Heart left ventricle (tissue), 16 donors: Measurements from ENCODE around the gene GALM. TPM values are rescaled to one million over a fixed set of nuclear protein-coding genes. Genes with fewer than 3 reads are reported as not detected.
"Not testable (repeated sequence)": the region's sequence is repeated elsewhere in the genome, so short reads cannot be mapped to it uniquely, and the experiment has no call there.

Source experiments
- ATAC-seq, 4 donors: fragments of 200-7000 bp; cut with Tn5 transposase; one replicate each; pipeline ENCODE4 v1.9.1; 2020 to 2022; ENCODE audit warnings: moderate library complexity in 4 of 4, mild to moderate bottlenecking in 3 of 4, moderate number of reproducible peaks in 1 of 4
- DNase-seq, 5 donors: peaks; one replicate each; pipeline ENCODE4 v3.0.0-alpha.2; 2020
- H3K27ac ChIP-seq, 12 donors: fragments of 200-600 bp; sonication (generic) in 4 of 12; one replicate each; pipeline versions ENCODE4 v1.5.0 to v1.8.0; 2016 to 2022; ENCODE audit warnings: mild to moderate bottlenecking in 2 of 12
- H3K27me3 ChIP-seq, 9 donors: fragments of 200-600 bp; sonication (generic) in 2 of 9; one replicate each; pipeline versions ENCODE4 v1.5.1 to v1.8.0; 2016 to 2022; ENCODE audit warnings: mild to moderate bottlenecking in 3 of 9
- H3K36me3 ChIP-seq, 9 donors: fragments of 200-600 bp; sonication (generic) in 2 of 9; one replicate each; pipeline versions ENCODE4 v1.5.0 to v1.8.0; 2018 to 2022; ENCODE audit warnings: mild to moderate bottlenecking in 2 of 9
- H3K4me1 ChIP-seq, 12 donors: fragments of 200-600 bp; sonication (generic) in 4 of 12; one replicate each; pipeline versions ENCODE4 v1.5.0 to v1.8.0; 2016 to 2022; ENCODE audit warnings: mild to moderate bottlenecking in 3 of 12
- H3K4me3 ChIP-seq, 12 donors: fragments of 200-600 bp; sonication (generic) in 4 of 12; one replicate each; pipeline versions ENCODE4 v1.5.0 to v1.8.0; 2017 to 2022; ENCODE audit warnings: mild to moderate bottlenecking in 9 of 12, moderate library complexity in 4 of 12
- H3K9me3 ChIP-seq, 12 donors: fragments of 200-600 bp; sonication (generic) in 4 of 12; one replicate each; pipeline versions ENCODE4 v1.5.0 to v1.8.0; 2016 to 2022; ENCODE audit warnings: mild to moderate bottlenecking in 1 of 12
- POLR2A ChIP-seq, 2 donors: fragments of 450-650 bp; IDR thresholded peaks; one replicate each; pipeline ENCODE4 v1.6.1; 2017; ENCODE audit warnings: antibody characterized with exemption in 2 of 2, mild to moderate bottlenecking in 2 of 2, moderate library complexity in 2 of 2
- WGBS, 4 donors: extraction: QIAGEN DNeasy Blood & Tissue Kit in 2 of 4; methylation state at CpG; one replicate each; pipeline versions ENCODE4 v1.1.5 to v1.1.7; 2013 to 2018; 5-methylcytosine and 5-hydroxymethylcytosine counted together
- intact Hi-C, 10 donors: fragments of 100-400 bp; cut with DNase I; formaldehyde crosslinking; loops; one replicate each; pipeline versions ENCODE4 v1.11.1 to v1.14.2; 2022
- polyA plus RNA-seq, 2 donors: library from polyadenylated mRNA; stranded (reverse); fragments of 200-250 nt; gene quantifications; one replicate each; pipeline ENCODE4 v1.2.3, GENCODE V29; 2013
- total RNA-seq, 9 donors: library from RNA; depleted of rRNA in 2 of 9; stranded (reverse); fragments of >200 nt in 2 of 9; fragmentation: NEBNext Ultra II Directional in 3 of 9; extraction: Animal tissue kit (Norgen Biotek cat#: 25700) in 3 of 9; gene quantifications; one replicate each; pipeline versions ENCODE4 v1.1.0 to v1.2.4, GENCODE V29; 2016 to 2023
- TF ChIP-seq, protein P1 (sequence below), 12 donors: fragments of 200-600 bp; sonication (generic) in 4 of 12; IDR thresholded peaks; one replicate each; pipeline versions ENCODE4 v1.5.0 to v1.8.0; 2018 to 2022; ENCODE audit warnings: antibody characterized with exemption in 12 of 12, mild to moderate bottlenecking in 5 of 12
- donor health status: ischemic (EF 13 %, LVEDD 7.1; RV severe dilation, severe dysfunction).
- donor health status: healthy with polysubstance abuse.
- donor health status: DM: no; HTN: yes; CAD: no.
- donor health status: DM: no; HTN: no; CAD: no.
- donor health status: ischemic (EF 25% LVEDD 6.9; RV normal size, moderate dysfunction).
- donor health status: ischemic (EF 25% LVEDD 5.7; RV mildly dilated, moderate dysfunction).
- donor health status: healthy.
- donor health status: DM: yes; HTN: yes; CAD: no.
- donor health status: ischemic (EF 35%, LVEDD 5.7; RV mildly dilated, moderate dysfunction).
- donor health status: nonischemic (EF 11% LVEDD 7.7; RV severe dilation, severe dysfunction).
- donor health status: DM: yes; HTN: yes; CAD: no.
- donor health status: PGD.
- donor health status: ischemic (EF 29% LVEDD 5.4; RV normal size, mild dysfunction).
- donor health status: nonischemic (EF 23%, LVEDD 6.1; RV moderate dilation, normal function).

The GALM gene
- total and polyA plus RNA-seq, 11 donors = 6.3 to 25.3 (median 11.9) TPM

DNA sequence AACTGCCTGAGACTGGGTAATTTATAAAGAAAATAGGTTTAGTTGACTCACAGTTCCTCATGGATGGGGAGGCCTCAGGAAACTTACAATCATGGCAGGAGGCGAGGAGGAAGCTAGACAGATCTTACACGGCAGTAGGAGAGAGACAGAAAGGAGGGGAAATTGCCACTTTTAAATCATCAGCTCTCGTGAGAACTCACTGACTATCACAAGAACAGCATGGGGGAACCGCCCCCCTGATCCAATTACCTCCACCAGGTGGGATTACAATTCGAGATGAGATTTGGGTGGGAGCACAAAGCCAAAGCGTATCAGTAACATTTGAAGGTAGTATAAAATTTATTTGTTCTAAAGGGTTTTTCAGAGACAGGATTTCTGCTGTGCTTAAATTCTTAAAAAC is 5.4 kb downstream of the GALM start:
- 87 to 89% (median 88%) methylated on average over 6 of the region's 6 CpGs for WGBS, 4 donors
- peaks cover 0 to 45% (median 15%) of the 10 kb centered on the region in 12 donors for H3K4me1 ChIP-seq
- H3K27ac ChIP-seq = no peak overlapping the region
- intact Hi-C loops = no loop called here
- peaks cover 0 to 9% (median 6%) of the 10 kb centered on the region in 9 donors for H3K36me3 ChIP-seq
- H3K9me3 ChIP-seq = no peaks in the 10 kb centered on the region
- no peak overlapping the region for H3K4me3 ChIP-seq
- no peak for ATAC-seq
- no peak for DNase-seq
- H3K27me3 ChIP-seq = no peaks in the 10 kb centered on the region
- TF ChIP-seq, protein P1, sequence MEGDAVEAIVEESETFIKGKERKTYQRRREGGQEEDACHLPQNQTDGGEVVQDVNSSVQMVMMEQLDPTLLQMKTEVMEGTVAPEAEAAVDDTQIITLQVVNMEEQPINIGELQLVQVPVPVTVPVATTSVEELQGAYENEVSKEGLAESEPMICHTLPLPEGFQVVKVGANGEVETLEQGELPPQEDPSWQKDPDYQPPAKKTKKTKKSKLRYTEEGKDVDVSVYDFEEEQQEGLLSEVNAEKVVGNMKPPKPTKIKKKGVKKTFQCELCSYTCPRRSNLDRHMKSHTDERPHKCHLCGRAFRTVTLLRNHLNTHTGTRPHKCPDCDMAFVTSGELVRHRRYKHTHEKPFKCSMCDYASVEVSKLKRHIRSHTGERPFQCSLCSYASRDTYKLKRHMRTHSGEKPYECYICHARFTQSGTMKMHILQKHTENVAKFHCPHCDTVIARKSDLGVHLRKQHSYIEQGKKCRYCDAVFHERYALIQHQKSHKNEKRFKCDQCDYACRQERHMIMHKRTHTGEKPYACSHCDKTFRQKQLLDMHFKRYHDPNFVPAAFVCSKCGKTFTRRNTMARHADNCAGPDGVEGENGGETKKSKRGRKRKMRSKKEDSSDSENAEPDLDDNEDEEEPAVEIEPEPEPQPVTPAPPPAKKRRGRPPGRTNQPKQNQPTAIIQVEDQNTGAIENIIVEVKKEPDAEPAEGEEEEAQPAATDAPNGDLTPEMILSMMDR (IDR thresholded peaks at IDR 0.05) = no peak
- no peak for TF ChIP-seq POLR2A (IDR thresholded peaks at IDR 0.05)

DNA sequence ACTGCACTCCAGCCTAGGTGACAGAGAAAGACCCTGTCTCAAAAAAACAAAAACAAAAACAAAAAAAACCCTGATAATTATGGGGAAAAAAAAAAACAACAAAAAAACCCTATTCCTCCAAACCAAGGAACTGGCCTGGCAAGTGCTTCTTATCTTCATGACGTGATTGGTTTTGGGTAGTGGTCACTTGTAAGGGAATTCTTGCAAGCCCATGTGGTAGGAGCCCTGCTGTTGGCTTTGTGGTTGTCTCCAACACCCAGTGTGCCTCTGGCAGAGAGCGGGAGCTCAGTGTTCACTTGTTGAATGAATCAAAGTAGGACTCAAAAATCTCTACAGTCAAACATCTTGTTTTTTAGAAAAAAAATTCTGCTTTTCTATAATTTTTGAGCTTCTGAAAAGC is 6.0 kb downstream of the GALM start:
- intact Hi-C loops = no loop called here
- ATAC-seq = no peak

DNA sequence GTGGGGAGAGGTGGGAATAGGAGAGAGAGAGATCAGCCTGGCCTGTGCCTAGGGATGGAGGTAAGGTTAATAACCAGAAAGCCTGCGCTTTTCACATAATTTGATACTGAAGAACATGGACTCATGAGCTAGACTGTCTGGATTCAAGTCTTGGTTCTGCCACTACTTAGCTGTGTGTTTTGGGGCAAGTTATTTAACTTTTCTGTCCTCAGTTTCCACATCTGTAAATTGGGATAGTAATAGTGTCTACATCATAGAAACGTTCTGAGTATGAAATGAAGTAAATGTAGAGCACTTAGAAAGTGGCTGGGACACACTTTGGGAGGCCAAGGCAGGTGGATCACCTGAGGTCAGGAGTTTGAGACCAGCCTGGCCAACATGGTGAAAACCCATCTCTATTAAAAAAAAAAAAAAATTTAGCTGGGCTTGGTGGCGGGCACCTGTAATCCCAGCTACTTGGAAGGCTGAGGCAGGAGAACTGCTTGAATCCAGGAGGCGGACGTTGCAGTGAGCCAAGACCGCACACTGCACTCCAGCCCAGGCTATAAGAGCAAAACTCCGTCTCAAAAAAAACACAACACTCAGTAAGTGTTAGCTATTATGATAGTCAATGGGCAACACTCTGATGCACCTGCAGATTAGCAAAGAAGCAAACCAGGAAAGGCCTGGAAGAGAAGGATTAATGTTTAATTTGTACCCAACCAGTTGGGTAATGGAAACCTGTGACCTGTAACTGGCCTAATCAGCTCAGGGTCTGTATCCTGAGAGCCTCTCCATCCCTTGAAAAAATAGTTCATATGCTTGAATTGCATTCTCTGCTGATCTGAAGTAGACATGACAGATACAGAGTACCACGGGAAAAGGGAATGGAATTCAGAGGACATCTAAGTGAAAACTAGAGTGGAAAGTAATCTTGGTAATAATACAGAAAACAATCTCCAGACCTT is 6.8 kb downstream of the GALM start:
- Histone ChIP-seq H3K36me3 (peaks cover 0 to 23% (median 19%) of the 10 kb centered on the region in 9 donors), H3K4me3 (no peak overlapping the region), H3K27ac (no peak overlapping the region), H3K27me3 (no peaks in the 10 kb centered on the region), H3K9me3 (no peaks in the 10 kb centered on the region), H3K4me1 (peaks cover 0 to 44% (median 5%) of the 10 kb centered on the region in 12 donors)
- TF ChIP-seq POLR2A (IDR thresholded peaks at IDR 0.05) = no peak
- TF ChIP-seq, protein P1 (IDR thresholded peaks at IDR 0.05) = no peak
- DNase-seq (no peak), ATAC-seq (no peak)
- intact Hi-C loops = no loop called here
- WGBS, 4 donors = 81 to 95% (median 89%) methylated on average over 8 of the region's 8 CpGs

More for the DNA sequence above, 6.0 kb downstream of the GALM start:
- peaks cover 0 to 42% (median 10%) of the 10 kb centered on the region in 12 donors for H3K4me1 ChIP-seq
- H3K36me3 ChIP-seq = peaks cover 0 to 15% (median 11%) of the 10 kb centered on the region in 9 donors
- no peaks in the 10 kb centered on the region for H3K27me3 ChIP-seq
- H3K9me3 ChIP-seq = no peaks in the 10 kb centered on the region
- no peak for DNase-seq
- TF ChIP-seq, protein P1 (IDR thresholded peaks at IDR 0.05) = no peak
- TF ChIP-seq POLR2A (IDR thresholded peaks at IDR 0.05) = no peak
- 85 to 91% (median 89%) methylated on average over 2 of the region's 2 CpGs for WGBS, 4 donors
- no peak overlapping the region for H3K27ac ChIP-seq
- H3K4me3 ChIP-seq = no peak overlapping the region

DNA sequence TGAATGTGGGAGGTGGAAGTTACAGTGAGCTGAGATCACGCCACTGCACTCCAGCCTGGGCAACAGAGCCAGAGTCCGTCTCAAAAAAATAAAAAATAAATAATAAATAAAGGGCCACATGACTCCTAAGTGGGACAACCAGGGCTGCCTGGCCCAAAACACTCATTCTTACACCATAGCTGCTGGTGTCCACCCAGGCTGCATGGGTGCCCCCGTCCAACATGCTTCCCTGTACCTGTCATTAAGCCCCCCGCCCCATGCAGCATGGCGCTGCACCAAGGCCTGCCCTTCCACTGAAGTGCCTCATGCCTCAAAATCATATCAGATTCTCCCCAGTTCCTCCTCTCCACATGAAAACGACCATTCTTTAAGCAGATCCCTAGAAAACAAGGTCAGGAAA is 10.8 kb downstream of the GALM start:
- H3K4me1 ChIP-seq = peaks cover 0 to 16% (median 0%) of the 10 kb centered on the region in 12 donors
- H3K36me3 ChIP-seq = peaks cover 0 to 62% (median 56%) of the 10 kb centered on the region in 9 donors
- no peak overlapping the region for H3K27ac ChIP-seq
- ATAC-seq = no peak
- DNase-seq = no peak
- WGBS, 4 donors = 81 to 92% (median 88%) methylated on average over 6 of the region's 6 CpGs
- no peaks in the 10 kb centered on the region for H3K9me3 ChIP-seq
- intact Hi-C loops = no loop called here
- no peaks in the 10 kb centered on the region for H3K27me3 ChIP-seq
- H3K4me3 ChIP-seq = no peak overlapping the region
- no peak for TF ChIP-seq POLR2A (IDR thresholded peaks at IDR 0.05)
- TF ChIP-seq, protein P1 (IDR thresholded peaks at IDR 0.05) = no peak

DNA sequence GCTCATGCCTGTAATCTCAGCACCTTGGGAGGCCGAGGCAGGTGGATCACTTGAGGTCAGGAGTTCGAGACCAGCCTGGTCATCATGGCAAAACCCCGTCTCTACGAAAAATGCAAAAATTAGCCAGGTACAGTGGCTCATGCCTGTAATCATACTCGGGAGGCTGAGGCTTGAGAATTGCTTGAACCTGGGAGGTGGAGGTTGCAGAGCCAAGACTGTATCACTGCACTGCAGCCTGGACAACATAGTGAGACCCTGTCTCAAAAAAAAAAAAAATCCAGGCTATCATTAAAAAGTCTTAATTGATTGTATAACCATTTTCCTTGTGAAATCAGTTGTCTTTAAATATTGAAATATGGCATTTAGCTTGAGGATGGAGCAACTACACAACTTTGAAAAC is 15.0 kb downstream of the GALM start:
- peaks cover 0 to 20% (median 0%) of the 10 kb centered on the region in 12 donors for H3K4me1 ChIP-seq
- H3K27me3 ChIP-seq, ATAC-seq, H3K27ac ChIP-seq, DNase-seq, H3K4me3 ChIP-seq, intact Hi-C loops, H3K9me3 ChIP-seq: not testable (repeated sequence)
- WGBS, 4 donors = 97 to 99% (median 97%) methylated on average over 5 of the region's 5 CpGs
- H3K36me3 ChIP-seq = peaks cover 0 to 83% (median 76%) of the 10 kb centered on the region in 9 donors
